ENCODE measurements around the gene STARD7. TPM values are rescaled to one million over a fixed set of nuclear protein-coding genes. Genes with fewer than 3 reads are reported as not detected.

The STARD7 gene
- total and polyA plus RNA-seq, 7 donors: 39.6 to 88.5 (median 69.5) TPM

DNA sequence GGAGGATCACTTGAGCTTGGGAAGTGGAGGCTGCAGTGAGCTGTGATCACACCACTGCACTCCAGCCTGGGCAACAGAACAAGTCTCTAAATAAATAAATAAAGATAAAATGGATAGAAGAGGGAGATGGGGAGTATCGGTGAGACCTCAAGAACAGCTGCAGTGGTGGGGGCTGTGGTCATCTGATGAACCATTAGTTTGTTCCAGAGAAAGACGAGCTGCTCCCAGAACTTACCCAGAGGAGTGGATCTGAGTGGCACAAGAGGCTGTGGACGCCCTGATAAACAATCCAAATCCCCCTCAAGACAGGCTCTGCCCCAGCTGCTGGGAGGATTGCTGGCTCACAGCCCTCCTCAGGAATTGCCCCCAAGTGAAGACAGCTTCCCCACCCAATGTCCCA is 30.5 kb upstream of the STARD7 start:
- Histone ChIP-seq H3K36me3 (peaks cover 0 to 14% (median 0%) of the 10 kb centered on the region in 4 donors), H3K4me1 (no peaks in the 10 kb centered on the region), H3K9me3 (no peaks in the 10 kb centered on the region), H3K27ac (no peak overlapping the region), H3K4me3 (no peak overlapping the region), H3K27me3 (no peaks in the 10 kb centered on the region)
- peak; percentile 3 for DNase-seq
- no peak for TF ChIP-seq POLR2AphosphoS5 (IDR thresholded peaks at IDR 0.05)
- TF ChIP-seq, protein P1, sequence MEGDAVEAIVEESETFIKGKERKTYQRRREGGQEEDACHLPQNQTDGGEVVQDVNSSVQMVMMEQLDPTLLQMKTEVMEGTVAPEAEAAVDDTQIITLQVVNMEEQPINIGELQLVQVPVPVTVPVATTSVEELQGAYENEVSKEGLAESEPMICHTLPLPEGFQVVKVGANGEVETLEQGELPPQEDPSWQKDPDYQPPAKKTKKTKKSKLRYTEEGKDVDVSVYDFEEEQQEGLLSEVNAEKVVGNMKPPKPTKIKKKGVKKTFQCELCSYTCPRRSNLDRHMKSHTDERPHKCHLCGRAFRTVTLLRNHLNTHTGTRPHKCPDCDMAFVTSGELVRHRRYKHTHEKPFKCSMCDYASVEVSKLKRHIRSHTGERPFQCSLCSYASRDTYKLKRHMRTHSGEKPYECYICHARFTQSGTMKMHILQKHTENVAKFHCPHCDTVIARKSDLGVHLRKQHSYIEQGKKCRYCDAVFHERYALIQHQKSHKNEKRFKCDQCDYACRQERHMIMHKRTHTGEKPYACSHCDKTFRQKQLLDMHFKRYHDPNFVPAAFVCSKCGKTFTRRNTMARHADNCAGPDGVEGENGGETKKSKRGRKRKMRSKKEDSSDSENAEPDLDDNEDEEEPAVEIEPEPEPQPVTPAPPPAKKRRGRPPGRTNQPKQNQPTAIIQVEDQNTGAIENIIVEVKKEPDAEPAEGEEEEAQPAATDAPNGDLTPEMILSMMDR (IDR thresholded peaks at IDR 0.05): no peak
- WGBS, 2 donors: 84 to 85% methylated on average over 3 of the region's 3 CpGs
- intact Hi-C loops (cut with DNase I): no loop called here

DNA sequence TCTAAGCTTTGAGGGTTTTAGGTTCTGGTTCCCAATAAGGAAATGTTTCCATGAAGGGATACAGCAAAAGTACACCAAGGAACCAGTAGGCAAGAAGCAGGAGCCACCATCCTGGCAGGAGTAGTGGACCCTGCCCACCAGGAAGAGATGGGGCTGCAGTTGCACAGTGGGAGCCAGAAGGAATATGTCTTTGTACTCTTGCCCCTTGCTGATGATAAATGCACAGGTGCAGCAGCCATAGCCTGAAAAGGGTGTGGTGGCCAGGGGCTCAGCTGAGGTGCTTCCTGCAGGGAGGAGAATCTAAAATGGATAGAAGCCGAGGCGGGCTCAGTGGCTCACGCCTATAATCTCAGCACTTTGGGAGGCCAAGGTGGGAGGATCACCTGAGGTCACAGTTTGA is 29.6 kb upstream of the STARD7 start:
- Histone ChIP-seq H3K4me3 (no peak overlapping the region), H3K27ac (no peak overlapping the region), H3K36me3 (peaks cover 0 to 14% (median 0%) of the 10 kb centered on the region in 4 donors), H3K27me3 (no peaks in the 10 kb centered on the region), H3K4me1 (no peaks in the 10 kb centered on the region), H3K9me3 (no peaks in the 10 kb centered on the region)
- DNase-seq: no peak
- intact Hi-C loops (cut with DNase I): no loop called here
- 31 to 69% methylated on average over 3 of the region's 3 CpGs for WGBS, 2 donors
- no peak for TF ChIP-seq POLR2AphosphoS5 (IDR thresholded peaks at IDR 0.05)
- TF ChIP-seq EP300 (IDR thresholded peaks at IDR 0.05): no peak

DNA sequence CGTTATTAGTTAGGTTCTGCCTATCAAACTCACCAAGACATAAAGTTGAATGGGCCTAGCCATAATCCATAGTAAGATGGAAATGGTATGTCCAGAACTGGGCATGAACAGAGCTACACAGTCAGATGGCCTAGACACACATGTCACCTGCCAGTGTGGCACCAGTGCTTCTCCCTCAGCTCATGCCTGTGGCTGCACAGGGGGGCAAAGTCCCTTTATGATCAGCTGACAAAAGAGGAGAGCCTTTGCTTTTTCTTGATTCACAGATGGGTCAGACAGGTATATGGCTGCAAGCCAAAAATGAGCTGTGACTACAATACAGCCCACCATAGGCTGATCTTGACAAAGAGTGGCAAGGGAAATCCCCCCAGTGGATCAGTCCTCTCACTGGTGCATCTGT is 28.3 kb upstream of the STARD7 start:
- WGBS, 2 donors: 97% methylated on average over 1 of the region's 1 CpG

DNA sequence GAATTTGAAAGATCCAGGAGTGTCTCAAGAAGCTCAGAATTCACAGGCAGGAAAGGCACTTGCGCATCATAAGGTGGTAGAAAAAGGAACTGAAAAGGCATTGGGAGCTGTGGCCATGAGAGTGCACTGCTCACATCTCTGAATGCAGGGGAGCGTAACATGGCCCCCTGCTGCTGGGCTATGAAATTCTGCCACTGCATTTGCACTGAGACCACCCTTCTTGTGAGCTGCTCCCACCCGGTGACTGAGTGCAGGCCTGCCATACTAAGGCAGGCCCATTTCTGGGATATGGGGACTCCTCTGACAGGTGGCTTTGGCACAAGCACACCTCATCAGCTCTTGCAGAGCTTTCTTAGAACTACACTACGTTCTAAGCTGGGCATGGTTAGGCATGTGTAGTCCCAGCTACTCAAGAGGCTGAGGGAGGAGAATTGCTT is 25.3 kb upstream of the STARD7 start:
- peak; percentile 14 for DNase-seq
- H3K9me3 ChIP-seq: no peaks in the 10 kb centered on the region
- 73 to 96% methylated on average over 4 of the region's 4 CpGs for WGBS, 2 donors

More for the DNA sequence above, 28.3 kb upstream of the STARD7 start:
- peaks cover 0 to 14% (median 0%) of the 10 kb centered on the region in 4 donors for H3K36me3 ChIP-seq
- H3K27me3 ChIP-seq: no peaks in the 10 kb centered on the region
- no peak overlapping the region for H3K4me3 ChIP-seq
- DNase-seq: peak; percentile 3
- no peaks in the 10 kb centered on the region for H3K9me3 ChIP-seq
- H3K27ac ChIP-seq: no peak overlapping the region
- no peaks in the 10 kb centered on the region for H3K4me1 ChIP-seq
- intact Hi-C loops (cut with DNase I): no loop called here
- TF ChIP-seq EP300 (IDR thresholded peaks at IDR 0.05) (no peak), POLR2AphosphoS5 (IDR thresholded peaks at IDR 0.05) (no peak), POLR2A (IDR thresholded peaks at IDR 0.05) (no peak)
- TF ChIP-seq, protein P1 (IDR thresholded peaks at IDR 0.05): no peak

DNA sequence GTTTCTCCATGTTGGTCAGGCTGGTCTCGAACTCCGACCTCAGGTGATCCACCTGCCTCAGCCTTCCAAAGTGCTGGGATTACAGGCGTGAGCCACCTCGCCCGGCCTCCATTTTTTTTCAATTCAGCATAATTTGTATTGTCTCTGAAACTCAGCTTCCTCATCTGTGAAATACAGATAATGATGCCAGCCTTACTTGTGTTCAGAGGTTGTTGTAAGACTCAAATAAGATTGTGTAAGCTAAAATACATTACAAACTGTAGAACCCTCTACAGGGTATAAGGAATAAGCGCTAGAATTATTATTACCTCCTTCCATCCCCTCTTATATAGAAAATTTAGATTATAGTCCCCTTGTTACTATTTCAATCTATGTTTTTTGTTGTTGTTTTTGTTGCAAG is 24.8 kb upstream of the STARD7 start:
- intact Hi-C loops (cut with DNase I): no loop called here
- Histone ChIP-seq H3K27ac (no peak overlapping the region), H3K9me3 (no peaks in the 10 kb centered on the region), H3K36me3 (no peaks in the 10 kb centered on the region), H3K27me3 (no peaks in the 10 kb centered on the region), H3K4me3 (no peak overlapping the region), H3K4me1 (no peaks in the 10 kb centered on the region)
- WGBS, 2 donors: 91 to 92% methylated on average over 6 of the region's 6 CpGs
- no peak for DNase-seq
- TF ChIP-seq POLR2A (IDR thresholded peaks at IDR 0.05): no peak
- TF ChIP-seq, protein P1 (IDR thresholded peaks at IDR 0.05): no peak
- no peak for TF ChIP-seq EP300 (IDR thresholded peaks at IDR 0.05)
- no peak for TF ChIP-seq POLR2AphosphoS5 (IDR thresholded peaks at IDR 0.05)

More for the DNA sequence above, 25.3 kb upstream of the STARD7 start:
- Histone ChIP-seq H3K27ac (no peak overlapping the region), H3K36me3 (no peaks in the 10 kb centered on the region), H3K4me3 (no peak overlapping the region), H3K27me3 (no peaks in the 10 kb centered on the region), H3K4me1 (no peaks in the 10 kb centered on the region)
- TF ChIP-seq, protein P1 (IDR thresholded peaks at IDR 0.05): no peak
- TF ChIP-seq POLR2AphosphoS5 (IDR thresholded peaks at IDR 0.05) (no peak), EP300 (IDR thresholded peaks at IDR 0.05) (no peak), POLR2A (IDR thresholded peaks at IDR 0.05) (no peak)
- intact Hi-C loops (cut with DNase I): no loop called here

Measured in sigmoid colon (tissue), 7 donors.